OCI-LY1 (cell line): ENCODE data around the gene VSIR.

Experiments
- CTCF ChIP-seq: fragments of 200-600 bp; sonication (generic), shearing (Covaris generic); IDR thresholded peaks from 2 replicates; pipeline ENCODE4 v1.5.1; 2017; ENCODE audit warnings: mild to moderate bottlenecking, antibody characterized with exemption, low read length, moderate library complexity, mixed read lengths
- EZH2 ChIP-seq: fragments of 200-600 bp; sonication (generic), shearing (Covaris generic); IDR thresholded peaks from 2 replicates; pipeline ENCODE4 v1.8.0; 2017; ENCODE audit warnings: borderline replicate concordance, mixed run types, mild to moderate bottlenecking, antibody characterized with exemption, low read length, moderate library complexity, mixed read lengths

- TF ChIP-seq CTCF (peak; percentile 93), EZH2 (no peak)
Observed at GRCh38 chr10:71708301-71708703, 65.0 kb downstream of the VSIR start.
